ENCODE measurements around the gene MALL.

GRCh38 chr2:110113961-110114591 is 1.5 kb downstream of the MALL start:
- TF ChIP-seq CTCF (IDR thresholded peaks at IDR 0.05; ENCODE audit: low read depth, low read length, missing input control) (no peak), GABPA (IDR thresholded peaks at IDR 0.05 in 1 of 2, conservative IDR thresholded peaks at IDR 0.05 in 1 of 2) (no peak), SP1 (IDR thresholded peaks at IDR 0.05) (no peak), ZBTB33 (IDR thresholded peaks at IDR 0.05) (no peak), EGR1 (IDR thresholded peaks at IDR 0.05; ENCODE audit: low read depth in 2 of 2) (no peak), HNF4A (conservative IDR thresholded peaks at IDR 0.05) (no peak), RAD21 (IDR thresholded peaks at IDR 0.05) (no peak), MAX (IDR thresholded peaks at IDR 0.05) (no peak)

Measured in liver (tissue), 3 donors.